Activated T-helper 1 cell treated with anti-CD3 and anti-CD28 coated beads, Interleukin-12 subunit alpha, Interleukin-12 subunit beta, Interleukin-2, Interleukin-4 antibody, amounts not matched to agents 30 ng/mL and 10 ng/mL and 1 ng/mL, durations not matched to agents 14 hours and 24 hours and 36 hours (primary cell): ENCODE results near the gene MED12L. TPM values are rescaled to one million over a fixed set of nuclear protein-coding genes. Genes with fewer than 3 reads are reported as not detected.

Experiments
- DNase-seq: peaks from one replicate; pipeline ENCODE4 v3.0.0; 2021; ENCODE audit warnings: low spot score
- H3K27ac Mint-ChIP-seq: one replicate; pipeline ENCODE4 v1.8.0; 2021; ENCODE audit warnings: mild to moderate bottlenecking, mixed read lengths
- H3K27me3 Mint-ChIP-seq: one replicate; pipeline ENCODE4 v1.8.0; 2022; ENCODE audit warnings: mild to moderate bottlenecking, moderate library complexity, mixed read lengths; ENCODE audit not compliant: insufficient read depth
- H3K36me3 Mint-ChIP-seq: one replicate; pipeline ENCODE4 v1.8.0; 2021; ENCODE audit warnings: low read depth, mixed read lengths
- H3K4me1 Mint-ChIP-seq: one replicate; pipeline ENCODE4 v1.8.0; 2021; ENCODE audit warnings: low read depth, mixed read lengths
- H3K4me3 Mint-ChIP-seq: one replicate; pipeline ENCODE4 v1.8.0; 2021; ENCODE audit warnings: mild to moderate bottlenecking, moderate library complexity, mixed read lengths
- H3K9me3 Mint-ChIP-seq: one replicate; pipeline ENCODE4 v1.8.0; 2021; ENCODE audit warnings: mixed read lengths
- intact Hi-C: fragments of 100-400 bp; cut with micrococcal nuclease; formaldehyde crosslinking; loops from one replicate; pipeline ENCODE4 v1.15.1; 2024
- total RNA-seq: library from RNA; stranded (reverse); gene quantifications from 2 replicates; pipeline ENCODE4 v1.2.3, GENCODE V29; 2022

Gene MED12L
- total RNA-seq, 1 donor from 2014 or later, result 5.1 TPM

DNA sequence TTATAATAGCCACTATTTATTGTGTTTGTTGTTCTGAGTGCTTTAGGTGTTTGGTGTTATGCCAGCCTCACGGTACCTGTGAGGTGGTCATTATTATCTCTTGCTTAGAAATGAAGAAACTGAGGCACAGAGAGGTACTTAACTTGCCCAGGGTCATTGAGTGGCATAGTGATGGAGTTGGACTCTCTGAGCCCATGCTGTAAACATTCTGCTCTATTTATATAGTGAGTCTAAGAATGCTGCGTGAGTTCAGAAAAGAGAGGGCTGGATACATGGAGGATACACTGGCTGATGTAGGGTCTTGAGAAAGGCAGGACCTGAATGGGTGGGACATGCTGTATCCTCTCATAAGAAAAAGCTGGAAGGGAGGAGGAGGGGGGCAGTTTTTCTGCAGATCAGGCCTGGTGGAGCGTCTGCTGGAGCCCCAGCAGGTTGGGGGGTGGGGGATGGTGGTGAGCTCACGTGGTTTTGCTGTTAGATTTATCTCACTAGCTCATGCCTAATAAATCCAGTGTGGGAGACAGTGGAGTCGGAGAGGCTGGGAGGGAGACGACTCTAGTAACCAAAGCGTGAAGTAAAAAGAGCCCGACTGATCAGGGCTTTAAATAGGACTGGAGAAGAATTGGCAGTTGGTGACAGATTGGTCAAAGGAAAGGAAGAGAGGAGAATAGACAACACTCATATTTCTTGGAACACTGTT lies 16.0 kb downstream of the MED12L start:
- H3K27me3 Mint-ChIP-seq, result peaks cover 29% of the 10 kb centered on the region
- H3K9me3 Mint-ChIP-seq, result no peaks in the 10 kb centered on the region
- H3K36me3 Mint-ChIP-seq, result no peaks in the 10 kb centered on the region
- no peak for DNase-seq
- H3K27ac Mint-ChIP-seq, result no peak overlapping the region
- H3K4me1 Mint-ChIP-seq, result no peaks in the 10 kb centered on the region
- no peak overlapping the region for H3K4me3 Mint-ChIP-seq
- intact Hi-C loops, result no loop called here

DNA sequence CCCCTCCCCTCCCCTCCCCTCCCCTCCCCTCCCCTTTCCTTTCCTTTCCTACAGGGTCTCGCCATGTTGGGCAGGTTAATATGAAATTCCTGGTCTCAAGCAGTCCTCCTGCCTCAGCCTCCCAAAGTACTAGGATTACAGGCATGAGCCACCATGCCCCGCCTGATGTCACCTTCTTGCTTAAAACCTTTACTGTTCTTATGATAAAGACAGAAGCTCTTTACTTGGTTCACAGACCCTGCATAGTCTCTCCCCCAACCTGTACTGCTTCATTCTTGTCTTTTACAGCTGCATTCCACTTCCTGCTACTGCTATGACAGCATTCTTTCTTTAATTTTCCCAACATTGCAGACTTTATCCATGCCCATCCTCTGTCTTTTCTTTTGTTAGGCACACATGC lies 20.8 kb downstream of the MED12L start:
- Mint-ChIP-seq H3K4me1 (no peaks in the 10 kb centered on the region), H3K27ac (no peak overlapping the region), H3K36me3 (no peaks in the 10 kb centered on the region), H3K27me3 (peaks cover 16% of the 10 kb centered on the region), H3K4me3 (no peak overlapping the region), H3K9me3 (no peaks in the 10 kb centered on the region)
- no peak for DNase-seq
- intact Hi-C loops, result no loop called here

DNA sequence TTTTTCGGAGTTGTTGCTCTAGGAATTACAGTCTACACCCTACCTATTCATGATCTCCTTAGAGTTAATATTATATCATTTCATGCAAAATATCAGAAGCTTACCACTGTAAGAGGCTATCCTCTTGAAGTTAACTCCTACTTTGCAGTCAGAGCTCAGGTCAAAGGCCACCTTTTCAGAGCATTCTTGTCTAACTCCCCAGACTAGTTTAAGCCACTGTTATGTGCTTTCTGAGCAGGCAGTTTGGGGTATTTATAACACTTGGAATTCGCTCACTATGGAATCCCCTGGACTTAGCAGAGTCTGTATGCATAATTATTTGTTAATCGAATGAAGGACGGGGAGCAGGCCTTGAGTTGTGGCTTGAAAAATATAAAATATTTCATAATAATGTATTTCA lies 21.7 kb downstream of the MED12L start:
- DNase-seq, result no peak
- no peak overlapping the region for H3K27ac Mint-ChIP-seq
- no peak overlapping the region for H3K4me3 Mint-ChIP-seq
- no peaks in the 10 kb centered on the region for H3K4me1 Mint-ChIP-seq
- H3K36me3 Mint-ChIP-seq, result no peaks in the 10 kb centered on the region
- no peaks in the 10 kb centered on the region for H3K9me3 Mint-ChIP-seq
- intact Hi-C loops, result no loop called here
- H3K27me3 Mint-ChIP-seq, result peaks cover 8% of the 10 kb centered on the region

DNA sequence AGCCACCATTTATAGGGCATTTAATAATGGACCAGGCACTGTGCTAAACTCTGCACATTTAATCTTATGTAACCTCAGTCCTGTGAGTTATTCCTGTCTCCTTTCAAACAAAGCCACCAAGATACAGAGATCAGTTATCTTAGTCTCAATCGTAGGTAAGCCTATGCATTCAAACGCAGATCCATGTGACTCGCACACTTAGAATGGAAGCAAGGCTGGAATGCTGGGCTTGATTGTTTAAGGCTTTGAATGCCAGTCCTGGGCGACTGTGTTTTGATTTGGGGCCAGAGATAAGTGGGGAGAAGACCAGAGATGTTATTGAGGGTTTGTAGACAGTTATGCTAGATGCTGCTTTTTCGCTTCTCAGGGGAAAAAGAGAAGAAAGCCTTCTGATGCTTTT lies 22.2 kb downstream of the MED12L start:
- Mint-ChIP-seq H3K27me3 (peaks cover 6% of the 10 kb centered on the region), H3K4me3 (no peak overlapping the region), H3K4me1 (no peaks in the 10 kb centered on the region), H3K27ac (no peak overlapping the region), H3K9me3 (no peaks in the 10 kb centered on the region), H3K36me3 (no peaks in the 10 kb centered on the region)
- DNase-seq, result no peak
- intact Hi-C loops, result no loop called here

DNA sequence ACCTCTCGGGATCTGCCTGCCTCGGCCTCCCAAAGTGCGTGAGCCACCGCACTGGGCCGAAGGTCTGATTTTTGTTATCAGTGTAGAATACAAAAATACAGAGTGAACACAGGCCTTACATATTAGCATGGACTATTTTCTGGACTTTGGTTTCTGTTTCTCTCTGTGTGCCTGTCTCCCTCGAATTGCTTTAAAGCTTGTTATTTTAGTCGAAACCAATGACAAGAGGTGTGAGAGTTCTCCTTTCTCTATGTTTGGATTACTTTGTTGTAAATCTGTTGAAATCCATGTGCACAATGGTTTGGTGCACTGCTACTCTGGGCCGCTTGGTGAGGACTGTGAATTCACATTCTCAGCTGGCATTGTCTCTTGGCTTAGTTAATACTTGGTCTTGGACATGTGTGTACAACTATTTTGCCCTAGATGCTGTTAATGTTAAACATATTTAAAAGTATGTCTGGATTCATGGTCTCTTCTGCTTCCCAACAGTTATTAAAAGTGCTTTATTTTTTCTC lies 23.9 kb downstream of the MED12L start:
- intact Hi-C loops, result no loop called here
- Mint-ChIP-seq H3K4me1 (no peaks in the 10 kb centered on the region), H3K27me3 (peaks cover 1% of the 10 kb centered on the region), H3K4me3 (no peak overlapping the region), H3K9me3 (no peaks in the 10 kb centered on the region), H3K27ac (no peak overlapping the region), H3K36me3 (no peaks in the 10 kb centered on the region)
- no peak for DNase-seq

DNA sequence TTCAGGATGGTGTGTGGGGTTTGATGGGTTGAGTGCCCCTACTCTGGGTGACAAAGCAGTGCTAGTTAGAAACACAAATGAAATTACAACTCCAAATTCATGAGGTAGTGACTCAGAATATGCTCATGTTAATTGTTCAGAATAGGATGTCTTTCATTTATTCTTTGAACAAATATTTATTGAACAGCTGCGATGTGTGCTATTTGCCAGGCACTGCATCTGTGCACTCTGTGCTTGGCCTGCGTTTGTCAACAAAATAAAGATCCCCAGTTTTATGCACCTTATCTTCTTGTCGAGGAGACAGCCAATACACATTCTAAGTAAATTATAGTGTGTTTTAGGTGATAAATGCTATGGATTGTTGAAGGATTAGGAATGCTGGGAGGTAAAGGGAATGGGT lies 27.3 kb downstream of the MED12L start:
- DNase-seq, result no peak
- Mint-ChIP-seq H3K36me3 (no peaks in the 10 kb centered on the region), H3K27me3 (peaks cover 5% of the 10 kb centered on the region), H3K4me1 (no peaks in the 10 kb centered on the region), H3K27ac (no peak overlapping the region), H3K9me3 (no peaks in the 10 kb centered on the region), H3K4me3 (no peak overlapping the region)
- intact Hi-C loops, result no loop called here

DNA sequence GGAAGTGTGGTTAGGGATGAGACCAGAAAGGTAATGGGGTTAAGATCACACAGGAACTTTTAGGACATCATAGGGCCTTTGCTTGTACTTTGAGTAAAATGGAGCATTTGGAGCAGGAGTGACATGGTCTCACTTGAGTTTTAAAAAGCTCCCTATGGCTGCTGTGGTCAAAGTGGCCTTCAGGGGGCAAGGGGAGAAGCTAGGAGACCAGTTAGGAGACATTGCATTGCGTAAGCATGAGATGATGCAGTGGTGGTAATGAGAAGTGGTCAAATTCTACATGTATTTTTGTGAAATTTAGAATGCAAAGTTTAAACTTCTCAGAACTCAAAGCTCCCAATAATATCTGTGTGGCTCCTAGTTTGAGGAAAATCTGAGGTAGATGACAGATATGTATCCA lies 27.9 kb downstream of the MED12L start:
- H3K27me3 Mint-ChIP-seq, result peaks cover 5% of the 10 kb centered on the region
- no peak for DNase-seq
- H3K9me3 Mint-ChIP-seq, result no peaks in the 10 kb centered on the region
- intact Hi-C loops, result no loop called here
- no peak overlapping the region for H3K27ac Mint-ChIP-seq
- H3K4me3 Mint-ChIP-seq, result no peak overlapping the region
- no peaks in the 10 kb centered on the region for H3K36me3 Mint-ChIP-seq
- no peaks in the 10 kb centered on the region for H3K4me1 Mint-ChIP-seq

DNA sequence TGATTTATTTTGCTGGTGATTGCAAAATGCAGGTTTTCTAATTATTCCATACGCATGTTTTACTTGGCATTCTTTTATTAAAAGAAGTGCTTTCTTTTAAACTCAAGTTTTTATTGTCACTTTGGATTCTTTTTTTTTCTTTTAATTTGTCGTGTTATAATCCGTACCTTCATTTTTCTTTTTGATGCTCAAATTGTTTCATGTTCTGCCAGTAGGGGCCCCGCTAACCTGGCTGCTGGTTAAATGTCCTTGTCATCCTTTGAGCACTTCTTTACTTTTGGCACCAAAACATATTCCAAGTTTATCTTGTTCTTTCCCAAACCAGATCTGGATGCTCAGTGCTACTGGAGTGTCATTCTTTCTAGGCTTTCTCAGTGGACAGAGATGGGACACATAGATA lies 31.6 kb downstream of the MED12L start:
- Mint-ChIP-seq H3K4me1 (no peaks in the 10 kb centered on the region), H3K9me3 (no peaks in the 10 kb centered on the region), H3K36me3 (no peaks in the 10 kb centered on the region), H3K27ac (no peak overlapping the region), H3K27me3 (peaks cover 8% of the 10 kb centered on the region), H3K4me3 (no peak overlapping the region)
- DNase-seq, result no peak
- intact Hi-C loops, result no loop called here

DNA sequence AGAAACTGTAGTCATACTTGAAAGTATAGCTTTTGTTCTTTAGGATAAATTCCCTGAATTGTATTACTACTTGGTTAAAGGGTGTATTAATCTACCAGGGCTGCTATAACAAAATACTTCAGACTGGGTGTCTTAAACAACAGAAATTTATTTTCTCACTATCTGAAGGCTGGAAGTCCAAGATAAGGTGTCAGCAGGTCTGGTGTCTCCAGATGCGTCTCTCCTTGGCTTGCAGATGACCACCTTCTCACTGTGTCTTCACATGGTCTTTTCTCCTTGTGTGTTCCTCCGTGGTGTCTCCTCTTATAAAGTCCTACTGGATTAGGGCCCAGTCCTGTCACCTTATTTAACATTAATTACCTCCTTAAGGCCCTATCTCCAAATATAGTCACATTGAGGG lies 33.7 kb downstream of the MED12L start:
- DNase-seq, result no peak
- H3K36me3 Mint-ChIP-seq, result no peaks in the 10 kb centered on the region
- no peak overlapping the region for H3K27ac Mint-ChIP-seq
- no peaks in the 10 kb centered on the region for H3K4me1 Mint-ChIP-seq
- H3K27me3 Mint-ChIP-seq, result peaks cover 8% of the 10 kb centered on the region
- intact Hi-C loops, result no loop called here
- H3K9me3 Mint-ChIP-seq, result no peaks in the 10 kb centered on the region
- no peak overlapping the region for H3K4me3 Mint-ChIP-seq

DNA sequence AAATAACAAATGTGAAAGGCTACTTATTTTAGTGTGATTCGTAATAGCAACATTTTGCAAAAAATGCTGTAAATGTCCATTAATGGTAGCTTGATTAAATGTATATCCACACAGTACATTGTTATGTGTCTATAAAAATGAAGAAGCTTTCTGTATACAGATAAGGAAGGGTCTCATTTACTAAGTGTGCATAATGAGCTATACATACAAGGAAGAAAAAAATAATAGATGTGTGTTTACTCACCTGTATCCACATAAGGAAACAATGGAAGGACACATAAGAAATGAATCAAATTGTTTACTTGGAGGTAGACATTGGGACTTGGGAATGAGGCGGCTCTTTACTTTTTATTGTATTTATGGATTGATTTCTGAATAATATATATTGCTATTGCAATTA lies 34.9 kb downstream of the MED12L start:
- DNase-seq, result no peak
- Mint-ChIP-seq H3K27ac (no peak overlapping the region), H3K36me3 (no peaks in the 10 kb centered on the region), H3K9me3 (no peaks in the 10 kb centered on the region), H3K4me1 (no peaks in the 10 kb centered on the region), H3K4me3 (no peak overlapping the region), H3K27me3 (peaks cover 8% of the 10 kb centered on the region)
- intact Hi-C loops, result no loop called here

DNA sequence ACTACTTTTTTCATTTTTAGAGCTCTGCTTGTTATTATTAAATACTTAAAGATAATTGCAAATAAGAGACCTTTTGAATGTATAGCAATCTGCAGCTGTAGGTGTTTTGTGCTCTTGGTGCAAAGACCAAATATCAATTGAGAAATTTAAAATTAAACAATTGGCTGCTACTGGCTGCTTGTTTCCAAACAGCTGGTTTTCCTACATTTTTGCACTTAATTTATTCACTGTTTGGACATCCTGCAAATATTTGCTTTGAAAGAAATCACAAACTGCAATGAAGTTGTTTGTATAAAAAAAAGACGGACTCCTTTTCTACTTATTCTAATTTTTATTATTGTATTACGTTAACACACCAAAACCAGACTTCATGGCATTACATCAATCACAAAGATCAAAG lies 35.6 kb downstream of the MED12L start:
- H3K36me3 Mint-ChIP-seq, result no peaks in the 10 kb centered on the region

DNA sequence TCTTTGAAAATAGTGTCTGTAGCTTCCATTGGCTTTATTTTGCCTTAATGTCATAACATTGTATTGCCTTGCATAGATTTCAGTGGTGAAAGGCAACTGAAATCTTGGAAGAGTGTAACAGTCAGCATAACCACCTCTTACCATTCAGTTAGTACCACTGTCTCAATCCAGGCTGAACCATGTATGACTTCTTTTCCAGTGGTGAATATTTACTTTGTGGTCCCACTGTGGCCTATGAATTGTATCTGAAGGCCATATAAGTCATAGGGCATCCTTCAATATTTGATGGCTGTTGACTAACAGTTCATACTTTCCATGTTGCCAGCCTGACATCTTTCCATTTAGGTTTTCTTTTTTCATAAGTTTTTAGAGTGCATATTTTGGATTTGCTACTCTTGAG lies 38.4 kb downstream of the MED12L start:
- intact Hi-C loops, result no loop called here
- no peaks in the 10 kb centered on the region for H3K36me3 Mint-ChIP-seq
- no peak overlapping the region for H3K27ac Mint-ChIP-seq

More for the DNA sequence above, 35.6 kb downstream of the MED12L start:
- intact Hi-C loops, result no loop called here
- Mint-ChIP-seq H3K4me1 (no peaks in the 10 kb centered on the region), H3K9me3 (no peaks in the 10 kb centered on the region), H3K4me3 (no peak overlapping the region), H3K27me3 (peaks cover 8% of the 10 kb centered on the region), H3K27ac (no peak overlapping the region)
- no peak for DNase-seq

DNA sequence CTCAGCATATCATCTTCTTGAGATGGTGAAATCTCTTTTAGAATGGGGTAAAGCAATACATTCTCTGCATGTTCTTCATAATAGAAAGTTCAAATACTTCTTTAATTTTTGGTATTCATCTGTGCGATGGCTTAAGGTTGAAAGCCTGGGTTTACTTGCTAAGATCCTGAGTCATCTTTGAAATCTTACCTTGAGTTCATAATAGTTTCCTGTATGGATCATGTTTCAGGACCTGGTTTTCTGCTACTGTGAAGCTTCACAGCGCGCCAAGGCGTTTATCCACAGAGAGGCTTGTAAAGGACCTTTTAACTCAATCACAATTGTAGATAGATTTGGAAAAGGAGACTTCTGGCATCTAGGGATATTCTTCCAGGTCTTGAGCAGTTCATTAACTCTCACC lies 39.0 kb downstream of the MED12L start:
- Mint-ChIP-seq H3K27me3 (peaks cover 4% of the 10 kb centered on the region), H3K9me3 (no peaks in the 10 kb centered on the region), H3K4me3 (no peak overlapping the region), H3K27ac (no peak overlapping the region), H3K36me3 (no peaks in the 10 kb centered on the region), H3K4me1 (no peaks in the 10 kb centered on the region)
- DNase-seq, result no peak
- intact Hi-C loops, result no loop called here

More for the DNA sequence above, 38.4 kb downstream of the MED12L start:
- Mint-ChIP-seq H3K27me3 (peaks cover 6% of the 10 kb centered on the region), H3K4me1 (no peaks in the 10 kb centered on the region), H3K4me3 (no peak overlapping the region), H3K9me3 (no peaks in the 10 kb centered on the region)
- no peak for DNase-seq

DNA sequence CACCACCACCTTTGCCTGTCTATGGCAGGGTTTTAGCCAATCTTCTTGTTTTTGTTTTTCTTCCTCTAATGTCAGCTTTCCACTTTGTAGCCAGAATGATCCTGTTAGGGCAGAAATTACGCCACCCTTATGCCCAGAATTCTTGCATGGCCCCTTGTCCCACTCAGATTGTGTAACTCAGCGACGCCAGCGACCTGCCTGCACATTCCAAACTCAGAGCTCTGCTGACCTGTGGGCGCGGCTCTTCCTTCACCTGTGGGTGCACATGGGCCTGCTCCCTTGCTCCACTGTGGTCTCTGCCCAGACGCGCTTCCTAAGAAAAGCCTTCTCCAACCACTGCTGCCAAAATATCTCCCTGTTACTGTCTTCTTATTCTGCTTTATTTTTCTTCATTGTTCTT lies 45.0 kb downstream of the MED12L start:
- peaks cover 15% of the 10 kb centered on the region for H3K4me1 Mint-ChIP-seq
- H3K27ac Mint-ChIP-seq, result no peak overlapping the region
- no peaks in the 10 kb centered on the region for H3K9me3 Mint-ChIP-seq
- H3K4me3 Mint-ChIP-seq, result no peak overlapping the region
- intact Hi-C loops, result no loop called here
- peaks cover 4% of the 10 kb centered on the region for H3K27me3 Mint-ChIP-seq
- H3K36me3 Mint-ChIP-seq, result no peaks in the 10 kb centered on the region
- DNase-seq, result no peak
